Endothelial cell of umbilical vein (primary cell): Measurements from ENCODE around the gene MATCAP1.

Experiments
- MYC ChIP-seq: IDR thresholded peaks from one replicate; pipeline ENCODE4 v1.6.1; 2011; ENCODE audit warnings: mild to moderate bottlenecking, low read depth, low read length
- POLR2A ChIP-seq: IDR thresholded peaks from 2 replicates; pipeline ENCODE4 v1.6.1; 2012; ENCODE audit warnings: low read depth, mild to moderate bottlenecking, control low read depth, low read length
- TF ChIP-seq, protein P1 (sequence below), 2 donors: IDR thresholded peaks; 1 replicate in 1 of 2; 2 replicates in 1 of 2; pipeline ENCODE4 v1.5.1; 2011; ENCODE audit warnings: low read length in 2 of 2, mild to moderate bottlenecking in 2 of 2, moderate library complexity in 2 of 2, control low read depth in 1 of 2, inconsistent platforms in 1 of 2, low read depth in 1 of 2; ENCODE audit not compliant: insufficient read depth in 1 of 2; ENCODE audit errors: extremely low read depth in 1 of 2

DNA sequence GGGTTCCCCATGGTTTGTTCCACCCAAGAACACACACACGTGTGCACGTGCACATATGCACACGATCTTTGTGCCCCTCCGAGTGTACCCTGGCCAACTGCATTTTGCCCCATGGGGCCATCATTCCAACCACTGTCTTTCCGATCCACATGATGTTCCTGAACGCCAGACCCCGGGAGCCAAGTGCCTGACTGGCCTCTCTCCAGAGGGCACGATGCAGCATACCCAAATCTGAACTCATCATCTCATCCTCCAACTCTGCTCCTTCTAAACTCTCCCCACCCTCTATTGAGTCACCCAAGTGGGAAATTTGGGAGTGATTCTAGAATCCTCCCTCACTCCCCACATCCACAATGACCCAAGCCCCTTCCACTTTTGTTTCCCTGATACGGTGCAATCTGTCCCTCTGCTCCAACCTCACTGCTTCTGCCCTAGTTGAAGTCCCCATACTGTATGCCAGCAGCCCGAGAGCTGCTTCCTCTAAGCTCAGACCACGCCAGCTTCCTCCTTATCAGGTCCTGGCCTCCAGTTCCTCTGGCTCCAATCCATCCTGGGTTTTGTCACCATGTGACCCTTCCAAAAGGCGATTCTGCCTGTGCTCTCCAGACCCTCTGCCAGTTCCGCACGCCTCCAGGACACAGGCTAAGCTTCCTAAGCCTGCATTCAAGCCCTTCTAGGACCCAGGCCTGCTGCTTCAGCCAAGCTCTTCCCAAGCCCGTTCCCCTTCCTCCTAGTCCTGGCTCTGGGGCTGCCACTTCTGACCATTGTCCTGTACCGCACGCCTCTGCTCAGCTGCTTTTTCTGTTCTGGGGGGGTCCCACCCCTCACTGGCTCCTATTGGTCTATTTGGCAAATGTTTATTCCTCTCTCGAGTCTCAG, 33.1 kb upstream of the MATCAP1 start:
- TF ChIP-seq, protein P1, sequence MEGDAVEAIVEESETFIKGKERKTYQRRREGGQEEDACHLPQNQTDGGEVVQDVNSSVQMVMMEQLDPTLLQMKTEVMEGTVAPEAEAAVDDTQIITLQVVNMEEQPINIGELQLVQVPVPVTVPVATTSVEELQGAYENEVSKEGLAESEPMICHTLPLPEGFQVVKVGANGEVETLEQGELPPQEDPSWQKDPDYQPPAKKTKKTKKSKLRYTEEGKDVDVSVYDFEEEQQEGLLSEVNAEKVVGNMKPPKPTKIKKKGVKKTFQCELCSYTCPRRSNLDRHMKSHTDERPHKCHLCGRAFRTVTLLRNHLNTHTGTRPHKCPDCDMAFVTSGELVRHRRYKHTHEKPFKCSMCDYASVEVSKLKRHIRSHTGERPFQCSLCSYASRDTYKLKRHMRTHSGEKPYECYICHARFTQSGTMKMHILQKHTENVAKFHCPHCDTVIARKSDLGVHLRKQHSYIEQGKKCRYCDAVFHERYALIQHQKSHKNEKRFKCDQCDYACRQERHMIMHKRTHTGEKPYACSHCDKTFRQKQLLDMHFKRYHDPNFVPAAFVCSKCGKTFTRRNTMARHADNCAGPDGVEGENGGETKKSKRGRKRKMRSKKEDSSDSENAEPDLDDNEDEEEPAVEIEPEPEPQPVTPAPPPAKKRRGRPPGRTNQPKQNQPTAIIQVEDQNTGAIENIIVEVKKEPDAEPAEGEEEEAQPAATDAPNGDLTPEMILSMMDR (IDR thresholded peaks at IDR 0.05; ENCODE audit: extremely low read depth in 1 of 2, insufficient read depth in 1 of 2, low read depth in 1 of 2, low read length in 2 of 2), result no peak
- no peak for TF ChIP-seq MYC
- peak; percentile 26 for TF ChIP-seq POLR2A
